KMS-11 (cell line): ENCODE results near the gene HPS4.

Experiments
- H2AFZ ChIP-seq: fragments of 200-600 bp; sonication (generic); 2 replicates; pipeline ENCODE4 v1.6.1; 2016; ENCODE audit warnings: antibody characterized with exemption, mixed run types, low read depth
- H3K27ac ChIP-seq: fragments of 200-600 bp; sonication (generic); 2 replicates; pipeline ENCODE4 v1.6.1; 2016; ENCODE audit warnings: mild to moderate bottlenecking, mixed run types
- H3K27me3 ChIP-seq: fragments of 200-600 bp; sonication (generic); 2 replicates; pipeline ENCODE4 v1.6.1; 2017; ENCODE audit warnings: mild to moderate bottlenecking, low read depth, mixed run types, moderate library complexity; ENCODE audit not compliant: insufficient read depth
- H3K36me3 ChIP-seq: fragments of 200-600 bp; sonication (generic); 2 replicates; pipeline ENCODE4 v1.6.1; 2017; ENCODE audit warnings: mild to moderate bottlenecking, mixed run types; ENCODE audit not compliant: insufficient read depth
- H3K4me1 ChIP-seq: fragments of 200-600 bp; sonication (generic); 2 replicates; pipeline ENCODE4 v1.6.1; 2016; ENCODE audit warnings: mild to moderate bottlenecking, low read depth, mixed run types; ENCODE audit not compliant: poor library complexity, severe bottlenecking
- H3K4me2 ChIP-seq: fragments of 200-600 bp; sonication (generic); 2 replicates; pipeline ENCODE4 v1.7.0; 2016; ENCODE audit warnings: mild to moderate bottlenecking, mixed run types
- H3K4me3 ChIP-seq: fragments of 200-600 bp; sonication (generic); IDR thresholded peaks from 2 replicates; pipeline ENCODE4 v1.6.1; 2017; ENCODE audit warnings: low read depth, low read length, mixed read lengths; ENCODE audit not compliant: insufficient read depth
- H3K79me2 ChIP-seq: fragments of 200-600 bp; sonication (generic); 2 replicates; pipeline ENCODE4 v1.6.1; 2016; ENCODE audit warnings: low read depth, mixed run types; ENCODE audit not compliant: insufficient read depth
- H3K9ac ChIP-seq: fragments of 200-600 bp; sonication (generic); 2 replicates; pipeline ENCODE4 v1.6.1; 2016; ENCODE audit warnings: mild to moderate bottlenecking, mixed run types
- H4K20me1 ChIP-seq: fragments of 200-600 bp; sonication (generic); 2 replicates; pipeline ENCODE4 v1.6.1; 2016; ENCODE audit warnings: mild to moderate bottlenecking, mixed run types; ENCODE audit not compliant: insufficient read depth
- TF ChIP-seq, protein P1 (sequence below): fragments of 200-600 bp; sonication (generic); conservative IDR thresholded peaks from 2 replicates; pipeline ENCODE4 v1.6.1; 2017; ENCODE audit warnings: low read depth, mild to moderate bottlenecking, antibody characterized with exemption, low read length, moderate library complexity, mixed read lengths

Gene HPS4

GRCh38 chr22:26435327-26436093, 48.1 kb downstream of the HPS4 start:
- no peaks in the 10 kb centered on the region for H3K27me3 ChIP-seq
- no peak overlapping the region for H3K27ac ChIP-seq
- H3K4me3 ChIP-seq, result no peak overlapping the region
- peaks cover 24% of the 10 kb centered on the region for H3K4me1 ChIP-seq
- H3K36me3 ChIP-seq, result no peaks in the 10 kb centered on the region
- TF ChIP-seq, protein P1, sequence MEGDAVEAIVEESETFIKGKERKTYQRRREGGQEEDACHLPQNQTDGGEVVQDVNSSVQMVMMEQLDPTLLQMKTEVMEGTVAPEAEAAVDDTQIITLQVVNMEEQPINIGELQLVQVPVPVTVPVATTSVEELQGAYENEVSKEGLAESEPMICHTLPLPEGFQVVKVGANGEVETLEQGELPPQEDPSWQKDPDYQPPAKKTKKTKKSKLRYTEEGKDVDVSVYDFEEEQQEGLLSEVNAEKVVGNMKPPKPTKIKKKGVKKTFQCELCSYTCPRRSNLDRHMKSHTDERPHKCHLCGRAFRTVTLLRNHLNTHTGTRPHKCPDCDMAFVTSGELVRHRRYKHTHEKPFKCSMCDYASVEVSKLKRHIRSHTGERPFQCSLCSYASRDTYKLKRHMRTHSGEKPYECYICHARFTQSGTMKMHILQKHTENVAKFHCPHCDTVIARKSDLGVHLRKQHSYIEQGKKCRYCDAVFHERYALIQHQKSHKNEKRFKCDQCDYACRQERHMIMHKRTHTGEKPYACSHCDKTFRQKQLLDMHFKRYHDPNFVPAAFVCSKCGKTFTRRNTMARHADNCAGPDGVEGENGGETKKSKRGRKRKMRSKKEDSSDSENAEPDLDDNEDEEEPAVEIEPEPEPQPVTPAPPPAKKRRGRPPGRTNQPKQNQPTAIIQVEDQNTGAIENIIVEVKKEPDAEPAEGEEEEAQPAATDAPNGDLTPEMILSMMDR, result no peak
- H4K20me1 ChIP-seq, result no peaks in the 10 kb centered on the region
- H2AFZ ChIP-seq, result no peak overlapping the region
- H3K79me2 ChIP-seq, result 0 out of 2 replicates have a peak, but pooled peaks cover 5% of the 10 kb centered on the region
- no peak overlapping the region for H3K9ac ChIP-seq
- H3K4me2 ChIP-seq, result no peak overlapping the region

DNA sequence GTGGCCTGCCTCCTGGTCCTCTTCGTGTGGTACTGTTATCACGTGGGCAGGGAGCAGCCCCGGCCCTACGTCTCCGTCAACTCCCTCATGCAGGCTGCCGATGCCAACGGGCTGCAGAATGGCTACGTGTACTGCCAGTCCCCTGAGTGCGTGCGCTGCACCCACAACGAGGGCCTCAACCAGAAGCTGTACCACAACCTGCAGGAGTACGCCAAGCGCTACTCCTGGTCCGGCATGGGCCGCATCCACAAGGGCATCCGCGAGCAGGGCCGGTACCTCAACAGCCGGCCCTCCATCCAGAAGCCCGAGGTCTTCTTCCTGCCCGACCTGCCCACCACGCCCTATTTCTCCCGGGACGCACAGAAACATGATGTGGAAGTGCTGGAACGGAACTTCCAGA, 49.8 kb downstream of the HPS4 start:
- H3K4me2 ChIP-seq, result no peak overlapping the region
- TF ChIP-seq, protein P1, result no peak
- no peaks in the 10 kb centered on the region for H4K20me1 ChIP-seq

GRCh38 chr22:26432619-26433311, 50.8 kb downstream of the HPS4 start:
- Histone ChIP-seq H3K27me3 (no peaks in the 10 kb centered on the region), H3K79me2 (0 out of 2 replicates have a peak, but pooled peaks cover 5% of the 10 kb centered on the region)

More for the DNA sequence above, 49.8 kb downstream of the HPS4 start:
- no peaks in the 10 kb centered on the region for H3K27me3 ChIP-seq
- H3K4me3 ChIP-seq, result no peak overlapping the region
- H3K27ac ChIP-seq, result no peak overlapping the region
- H3K4me1 ChIP-seq, result peaks cover 33% of the 10 kb centered on the region
- no peaks in the 10 kb centered on the region for H3K36me3 ChIP-seq
- H2AFZ ChIP-seq, result no peak overlapping the region
- H3K9ac ChIP-seq, result no peak overlapping the region
- H3K79me2 ChIP-seq, result 0 out of 2 replicates have a peak, but pooled peaks cover 5% of the 10 kb centered on the region

GRCh38 chr22:26431261-26431995, 52.2 kb downstream of the HPS4 start:
- Histone ChIP-seq H3K27me3 (no peaks in the 10 kb centered on the region), H2AFZ (no peak overlapping the region), H3K4me3 (no peak overlapping the region), H4K20me1 (no peaks in the 10 kb centered on the region), H3K4me2 (peak overlapping the region; percentile 83), H3K27ac (peak overlapping the region; percentile 25; the same call in 1 of the 2 replicates), H3K9ac (0 out of 2 replicates have a peak overlapping the region, but pooled peaks have one; percentile 5), H3K36me3 (no peaks in the 10 kb centered on the region), H3K4me1 (peaks cover 39% of the 10 kb centered on the region), H3K79me2 (0 out of 2 replicates have a peak, but pooled peaks cover 5% of the 10 kb centered on the region)
- TF ChIP-seq, protein P1, result no peak

More at GRCh38 chr22:26432619-26433311, 50.8 kb downstream of the HPS4 start:
- Histone ChIP-seq H2AFZ (no peak overlapping the region), H3K4me2 (no peak overlapping the region), H3K9ac (no peak overlapping the region), H4K20me1 (no peaks in the 10 kb centered on the region), H3K36me3 (no peaks in the 10 kb centered on the region), H3K4me3 (no peak overlapping the region), H3K27ac (no peak overlapping the region), H3K4me1 (peaks cover 37% of the 10 kb centered on the region)
- TF ChIP-seq, protein P1, result no peak
